ENCODE measurements around the gene SSC5D.
"Not testable (repeated sequence)": the region's sequence is repeated elsewhere in the genome, so short reads cannot be mapped to it uniquely, and the experiment has no call there.

Gene SSC5D

DNA sequence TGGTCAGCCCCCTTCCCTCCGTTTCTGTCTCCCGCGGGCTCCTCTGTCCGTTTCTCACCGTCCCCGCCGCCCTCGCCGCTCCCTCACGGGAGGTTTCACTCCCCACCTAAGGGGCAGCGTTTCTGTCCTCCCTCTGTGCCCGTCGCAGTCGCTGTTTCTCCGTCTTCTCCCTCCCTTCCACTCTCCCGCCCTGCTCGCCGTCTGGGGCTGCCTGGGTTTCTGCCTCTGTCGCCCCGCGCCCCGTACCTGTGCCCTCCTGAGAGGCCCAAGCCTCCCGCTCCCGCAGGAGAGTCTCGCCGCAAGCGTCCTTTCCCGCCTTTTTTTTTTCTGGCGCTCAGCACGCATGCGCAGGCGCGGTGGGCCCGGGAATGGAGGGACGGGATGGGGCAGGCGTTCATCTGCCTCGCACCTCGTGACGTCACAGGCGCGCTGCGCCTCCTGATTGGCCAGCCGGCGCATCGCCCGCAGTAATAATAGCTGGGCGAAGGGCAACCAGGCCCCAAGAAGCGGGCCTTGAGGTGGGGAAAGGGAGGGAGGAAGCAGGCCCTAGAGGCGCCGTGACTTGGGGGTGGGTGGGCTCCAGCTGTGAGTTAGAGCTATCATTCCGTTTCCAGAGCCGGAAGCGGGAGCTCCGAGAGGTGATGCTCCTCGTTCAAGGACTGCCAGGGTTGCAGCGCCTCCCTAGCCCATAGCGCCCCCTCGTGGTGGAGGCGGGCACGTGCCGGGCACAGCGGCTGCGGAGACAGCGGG, 15.4 kb downstream of the SSC5D start:
- peak; percentile 72 for DNase-seq (ENCODE audit: low spot score)

- no peak for DNase-seq (ENCODE audit: low spot score)
Measured at GRCh38 chr19:55504252-55504603, 16.0 kb downstream of the SSC5D start.

DNA sequence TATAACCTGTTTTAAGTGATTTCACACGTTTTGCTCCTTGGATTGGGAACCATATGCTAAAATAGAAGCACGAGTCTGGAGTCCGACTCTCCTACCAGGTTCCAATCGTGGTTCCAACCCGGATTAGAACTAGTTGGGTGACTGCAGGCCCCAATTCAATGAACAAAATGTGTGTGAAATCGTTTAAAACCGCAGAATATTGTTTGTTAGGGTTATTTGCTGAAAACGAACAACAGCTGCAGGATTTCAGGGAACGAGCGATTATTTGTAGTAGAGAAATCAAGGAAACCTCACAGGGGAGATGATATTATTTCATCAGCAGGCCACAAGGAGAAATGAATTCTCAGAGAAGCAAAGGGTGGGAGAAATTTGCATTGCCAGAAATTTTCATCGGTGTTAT, 16.7 kb downstream of the SSC5D start:
- no peak for DNase-seq (ENCODE audit: low spot score)

DNA sequence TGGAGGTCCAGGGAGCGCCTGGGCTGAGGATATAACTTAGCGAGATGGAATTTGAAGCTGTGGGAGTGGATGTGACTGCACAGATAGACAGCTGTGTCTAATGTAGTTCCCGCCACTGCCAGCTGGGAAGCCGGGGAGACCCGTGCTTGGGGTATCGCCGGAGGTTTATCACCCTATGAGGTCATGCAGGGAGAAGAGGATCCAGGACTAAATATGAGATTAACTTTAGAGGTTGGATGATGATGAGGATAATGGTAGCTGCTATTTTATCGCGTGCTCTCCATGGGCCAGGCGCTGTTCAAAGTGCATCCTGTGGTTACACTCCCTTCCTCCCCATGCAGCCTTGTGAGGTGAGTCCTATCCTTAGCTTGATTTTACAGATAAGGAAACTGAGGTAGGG, 19.9 kb downstream of the SSC5D start:
- no peak for DNase-seq (ENCODE audit: low spot score)

DNA sequence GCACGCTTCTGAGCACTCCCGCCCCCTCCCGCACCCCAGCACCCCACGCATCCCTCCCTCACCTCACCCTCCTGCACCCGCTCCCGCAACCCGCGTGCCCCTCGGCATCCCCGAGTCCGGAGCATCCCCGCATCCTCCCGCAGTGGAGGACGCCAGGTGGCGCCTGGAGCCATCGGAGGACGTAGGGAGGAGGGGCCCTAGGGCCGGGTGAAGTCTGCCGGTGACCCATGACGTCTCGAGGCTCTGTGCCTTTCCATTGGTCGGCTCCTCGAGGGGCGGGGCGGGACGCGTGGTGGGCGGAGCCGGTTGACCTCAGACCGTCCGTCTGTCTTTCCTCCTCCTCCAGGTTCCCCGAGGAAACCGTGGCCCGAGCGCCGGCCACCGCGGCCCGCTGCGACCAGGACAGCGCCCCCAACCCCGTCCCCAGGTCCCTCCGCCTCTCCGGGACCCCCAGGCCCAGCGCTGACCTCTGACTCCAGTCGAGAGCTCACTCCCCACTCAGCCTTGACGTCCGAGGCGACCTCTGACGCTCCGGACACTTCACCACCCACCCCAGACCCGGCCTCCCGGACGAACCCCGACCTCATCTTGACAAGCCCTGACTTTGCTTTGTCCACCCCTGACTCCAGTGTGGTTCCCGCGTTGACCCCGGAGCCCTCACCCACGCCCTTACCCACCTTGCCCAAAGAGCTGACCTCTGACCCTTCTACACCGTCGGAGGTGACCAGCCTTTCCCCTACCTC, 28.8 kb downstream of the SSC5D start:
- peak; percentile 93 for DNase-seq (ENCODE audit: low spot score)

- peak; percentile 96 for DNase-seq (ENCODE audit: low spot score)
Measured at GRCh38 chr19:55519451-55520311, 31.4 kb downstream of the SSC5D start.

GRCh38 chr19:55520691-55521292, 32.6 kb downstream of the SSC5D start:
- DNase-seq (ENCODE audit: low spot score), result no peak

DNA sequence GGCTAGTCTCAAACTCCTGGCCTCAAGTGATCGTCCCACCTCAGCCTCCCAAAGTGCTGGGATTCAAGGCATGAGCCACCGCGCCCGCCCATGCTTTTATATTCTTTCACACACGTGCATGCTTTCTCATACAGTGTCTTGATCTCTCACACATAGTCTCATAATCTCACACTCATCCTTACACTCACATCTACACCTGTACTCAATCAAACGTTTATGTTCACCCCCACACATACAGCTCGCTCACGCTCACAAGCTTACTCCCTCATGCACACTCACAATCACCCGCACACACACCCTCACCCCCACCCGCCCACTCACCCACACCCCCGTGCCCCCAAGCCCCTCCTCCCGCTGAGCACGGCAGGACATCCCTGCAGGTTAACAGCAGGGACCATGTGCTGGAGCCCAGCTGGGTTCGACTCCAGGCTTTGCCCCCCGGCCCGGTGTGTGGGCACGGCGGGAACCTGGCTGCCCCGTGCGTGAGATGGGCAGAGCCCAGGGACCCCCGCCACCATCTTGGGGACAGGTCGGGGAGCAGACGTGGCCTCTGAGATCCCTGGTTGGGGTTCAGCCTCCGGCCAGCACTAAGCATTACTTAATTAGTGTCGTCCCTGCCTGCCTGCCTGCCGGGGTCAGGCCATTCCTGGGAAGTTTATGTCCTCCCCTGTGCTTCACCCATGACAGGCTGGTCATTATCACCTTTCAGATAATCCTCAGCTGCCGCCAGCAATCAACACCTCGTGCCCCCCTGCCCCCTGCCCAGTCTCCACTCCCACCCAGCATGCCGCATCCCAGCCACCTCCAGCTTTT, 37.3 kb downstream of the SSC5D start:
- DNase-seq (ENCODE audit: low spot score), result no peak

GRCh38 chr19:55526216-55527196, 38.3 kb downstream of the SSC5D start:
- no peak for DNase-seq (ENCODE audit: low spot score)

- no peak for DNase-seq (ENCODE audit: low spot score)
Measured at GRCh38 chr19:55527197-55528029, 39.2 kb downstream of the SSC5D start.

DNA sequence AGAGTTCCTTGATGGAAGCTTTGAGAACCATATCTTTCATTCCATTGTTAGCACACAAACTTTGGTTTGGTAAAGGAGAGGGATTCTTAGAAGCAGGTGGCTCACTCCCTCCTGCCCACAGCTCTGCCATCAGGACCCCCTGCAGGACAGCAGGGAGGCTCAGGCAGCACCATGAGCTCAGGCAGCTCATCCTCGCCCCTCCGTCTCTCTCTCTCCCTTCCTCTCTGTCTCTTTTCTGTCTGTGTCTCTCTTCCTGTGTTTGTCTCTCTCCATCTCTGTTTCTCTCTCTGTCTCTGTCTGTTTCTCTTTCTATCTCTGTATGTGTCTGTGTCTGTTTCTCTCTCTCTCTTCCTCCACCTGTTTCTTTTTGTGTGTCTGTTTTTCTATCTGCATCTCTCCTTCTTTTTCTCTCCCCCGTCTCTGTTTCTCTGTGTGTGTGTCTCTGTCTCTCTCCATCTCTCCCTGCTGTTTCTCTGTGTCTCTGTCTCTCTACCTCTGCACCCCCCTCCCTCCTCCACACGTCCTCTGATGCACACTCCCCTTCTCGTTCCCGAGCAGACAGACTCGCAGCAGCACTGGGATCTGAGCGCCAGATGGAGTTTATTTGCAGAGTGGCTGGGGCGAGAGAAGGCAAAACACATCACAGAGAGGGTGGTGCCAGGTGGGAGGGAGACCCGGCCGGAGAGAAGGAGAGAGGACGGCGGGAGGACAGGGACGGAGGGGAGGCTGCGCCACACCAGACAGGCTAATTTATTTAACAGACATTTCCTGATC, 40.0 kb downstream of the SSC5D start:
- DNase-seq (ENCODE audit: low spot score), result no peak

- no peak for DNase-seq (ENCODE audit: low spot score)
Measured at GRCh38 chr19:55529636-55530234, 41.5 kb downstream of the SSC5D start.

- no peak for DNase-seq (ENCODE audit: low spot score)
Measured at GRCh38 chr19:55530996-55531395, 42.8 kb downstream of the SSC5D start.

DNA sequence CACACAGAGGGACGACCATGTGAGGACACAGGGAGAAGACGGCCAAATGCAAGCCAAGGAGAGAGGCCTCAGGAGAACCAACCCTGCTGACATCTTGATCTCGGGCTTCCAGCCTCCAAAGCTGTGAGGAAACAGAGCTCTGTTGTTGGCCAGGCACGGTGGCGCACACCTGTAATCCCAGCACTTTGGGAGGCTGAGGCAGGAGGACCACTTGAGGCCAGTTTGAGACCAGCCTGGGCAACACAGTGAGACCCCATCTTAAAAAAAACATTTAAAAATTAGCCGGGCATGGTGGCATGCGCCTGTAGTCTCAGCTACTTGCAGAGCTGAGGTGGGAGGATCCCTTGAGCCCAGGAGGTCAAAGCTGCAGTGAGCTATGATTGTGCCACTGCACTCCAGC, 46.0 kb downstream of the SSC5D start:
- not testable (repeated sequence) for DNase-seq (ENCODE audit: low spot score)

DNA sequence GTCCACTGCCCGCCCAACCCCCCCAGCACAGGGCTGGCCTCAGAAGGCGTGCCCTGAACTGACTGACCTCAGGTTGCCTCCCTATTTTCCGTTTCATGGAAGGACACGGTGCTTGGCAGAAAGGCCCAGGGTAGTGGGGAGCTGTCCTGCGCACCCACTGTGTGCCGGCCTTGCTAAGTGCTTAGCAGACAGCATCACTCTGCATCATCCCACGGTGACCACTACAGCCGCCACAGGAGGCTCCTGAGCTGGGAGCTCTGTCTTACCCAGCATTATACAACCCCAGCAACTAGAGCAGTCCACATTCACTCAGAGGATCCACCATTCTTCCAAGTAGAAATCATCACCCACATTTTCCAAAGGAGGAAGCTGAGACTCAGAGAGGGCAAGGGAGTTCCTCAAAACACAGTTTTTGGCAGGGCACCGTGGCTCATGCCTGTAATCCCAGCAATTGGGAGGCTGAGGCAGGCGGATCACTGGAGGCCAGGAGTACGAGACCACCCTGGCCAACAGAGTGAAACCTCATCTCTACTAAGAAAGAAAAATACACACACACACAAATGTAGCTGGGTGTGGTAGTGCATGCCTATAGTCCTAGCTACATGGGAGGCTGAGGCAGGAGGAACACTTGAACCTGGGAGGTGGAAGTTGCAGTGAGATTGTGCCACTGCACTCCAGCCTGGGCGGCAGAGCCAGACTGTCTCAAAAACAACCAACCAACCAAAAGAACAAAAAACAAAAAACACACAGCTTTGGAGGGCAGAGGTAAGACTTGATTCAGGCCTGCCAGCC, 47.1 kb downstream of the SSC5D start:
- no peak for DNase-seq (ENCODE audit: low spot score)

- no peak for DNase-seq (ENCODE audit: low spot score)
Measured at GRCh38 chr19:55535965-55536350, 47.7 kb downstream of the SSC5D start.

GRCh38 chr19:55536366-55536765, 48.1 kb downstream of the SSC5D start:
- no peak for DNase-seq (ENCODE audit: low spot score)
